Common myeloid progenitor, CD34-positive (primary cell): ENCODE data around the gene ODAPH.
"Not testable (repeated sequence)": the region's sequence is repeated elsewhere in the genome, so short reads cannot be mapped to it uniquely, and the experiment has no call there.

Source experiments
- CTCF ChIA-PET: fragments of 350-600 bp; sonication (Branson Sonifier 250); formaldehyde crosslinking; loops from one replicate; lab custom pipeline; 2021; ENCODE audit warnings: antibody characterized with exemption; lab: Charles Lee
- POLR2A ChIA-PET: fragments of 350-600 bp; sonication (Branson Sonifier 250); formaldehyde crosslinking; loops from one replicate; lab custom pipeline; 2021; ENCODE audit warnings: antibody characterized with exemption; lab: Charles Lee
- DNase-seq, 3 donors: peaks; one replicate each; pipeline versions ENCODE4 v3.0.0 to v3.0.0-alpha.2; 2013
- H3K27ac ChIP-seq, 2 experiments: 1 replicate in 1 of 2; 2 replicates in 1 of 2; pipeline ENCODE4 v1.7.0; 2013; ENCODE audit warnings: inconsistent platforms in 2 of 2, low read length in 2 of 2, mild to moderate bottlenecking in 2 of 2, low read depth in 1 of 2, moderate library complexity in 1 of 2; ENCODE audit not compliant: severe bottlenecking in 2 of 2, insufficient read depth in 1 of 2, poor library complexity in 1 of 2
- H3K27me3 ChIP-seq, 5 experiments: replicated peaks in 2 of 5; 1 replicate in 3 of 5; 2 replicates in 2 of 5; pipeline versions ENCODE4 v1.6.1 to v1.7.0; 2013; ENCODE audit warnings: low read length in 4 of 5, mild to moderate bottlenecking in 2 of 5, moderate library complexity in 2 of 5, inconsistent platforms in 1 of 5; ENCODE audit not compliant: insufficient read depth in 5 of 5, control insufficient read depth in 4 of 5
- H3K36me3 ChIP-seq, 4 experiments: 1 replicate in 2 of 4; 2 replicates in 2 of 4; pipeline versions ENCODE4 v1.6.1 to v1.7.0; 2013; ENCODE audit warnings: low read length in 3 of 4, control low read depth in 1 of 4, mild to moderate bottlenecking in 1 of 4; ENCODE audit not compliant: control insufficient read depth in 4 of 4, insufficient read depth in 4 of 4
- H3K4me1 ChIP-seq, 4 experiments: 1 replicate in 3 of 4; 2 replicates in 1 of 4; pipeline versions ENCODE4 v1.6.1 to v1.7.1; 2013; ENCODE audit warnings: low read length in 3 of 4, mild to moderate bottlenecking in 3 of 4, control low read depth in 1 of 4, inconsistent platforms in 1 of 4, moderate library complexity in 1 of 4; ENCODE audit not compliant: control insufficient read depth in 4 of 4, insufficient read depth in 4 of 4; ENCODE audit errors: control extremely low read depth in 1 of 4
- H3K4me3 ChIP-seq, 7 experiments: 1 replicate in 4 of 7; 2 replicates in 3 of 7; pipeline versions ENCODE4 v1.5.1 to v1.7.0; 2013; ENCODE audit warnings: mild to moderate bottlenecking in 7 of 7, low read length in 6 of 7, moderate library complexity in 6 of 7, inconsistent platforms in 2 of 7, low read depth in 2 of 7, control low read depth in 1 of 7; ENCODE audit not compliant: insufficient read depth in 4 of 7, control insufficient read depth in 1 of 7; ENCODE audit errors: extremely low read depth in 1 of 7
- H3K9me3 ChIP-seq, 5 experiments: 1 replicate in 4 of 5; 2 replicates in 1 of 5; pipeline versions ENCODE4 v1.6.1 to v1.7.1; 2013; ENCODE audit warnings: low read length in 4 of 5, mild to moderate bottlenecking in 2 of 5, inconsistent platforms in 1 of 5, low read depth in 1 of 5, moderate library complexity in 1 of 5; ENCODE audit not compliant: control insufficient read depth in 4 of 5, insufficient read depth in 2 of 5; ENCODE audit errors: control extremely low read depth in 1 of 5
- WGBS: methylation state at CpG from one replicate; pipeline ENCODE4 v1.1.5; 2013; ENCODE audit not compliant: insufficient coverage; 5-methylcytosine and 5-hydroxymethylcytosine counted together

The ODAPH gene

GRCh38 chr4:75527482-75527881 lies 28.4 kb upstream of the ODAPH start:
- CTCF ChIA-PET, result interaction anchor here (0.8 to 1.3 kb wide), 2 partner anchors 8 to 29 kb away, joined by 3 read pairs; partner anchors contain the start of gene ODAPH
- POLR2A ChIA-PET, result no interaction called here
- H3K27ac ChIP-seq, result no peak overlapping the region

GRCh38 chr4:75530556-75531322 lies 25.1 kb upstream of the ODAPH start:
- peaks cover 3 to 38% (median 14%) of the 10 kb centered on the region in 5 experiments for H3K9me3 ChIP-seq
- CTCF ChIA-PET, result interaction anchor here (1.2 kb wide), 1 partner anchor 12 kb away, joined by 3 read pairs; no protein-coding TSS in a partner anchor
- H3K27me3 ChIP-seq, result no peaks in the 10 kb centered on the region
- H3K4me1 ChIP-seq, result no peaks in the 10 kb centered on the region
- POLR2A ChIA-PET, result interaction anchor here (1.5 kb wide), 1 partner anchor 13 kb away, joined by 5 read pairs; no protein-coding TSS in a partner anchor
- H3K27ac ChIP-seq, result no peak overlapping the region
- 95% methylated on average over 2 of the region's 2 CpGs for WGBS
- H3K36me3 ChIP-seq, result peaks cover 23 to 68% (median 37%) of the 10 kb centered on the region in 4 experiments
- DNase-seq, result no peak
- no peak overlapping the region for H3K4me3 ChIP-seq

More at GRCh38 chr4:75527482-75527881, 28.4 kb upstream of the ODAPH start:
- Histone ChIP-seq H3K4me3 (no peak overlapping the region), H3K36me3 (peaks cover 27 to 81% (median 42%) of the 10 kb centered on the region in 4 experiments), H3K27me3 (no peaks in the 10 kb centered on the region), H3K9me3 (peaks cover 1 to 23% (median 6%) of the 10 kb centered on the region in 5 experiments), H3K4me1 (no peaks in the 10 kb centered on the region)
- no peak for DNase-seq

- not testable (repeated sequence) for DNase-seq, H3K4me3 ChIP-seq, H3K27ac ChIP-seq, H3K4me1 ChIP-seq, H3K27me3 ChIP-seq
- WGBS, result 100% methylated on average over 3 of the region's 7 CpGs
- CTCF ChIA-PET, result interaction anchor here (1.2 kb wide), 1 partner anchor 11 kb away, joined by 3 read pairs; no protein-coding TSS in a partner anchor
- POLR2A ChIA-PET, result interaction anchor here (0.6 to 1.5 kb wide), 2 partner anchors 12 to 53 kb away, joined by 3 to 5 read pairs; no protein-coding TSS in a partner anchor
- H3K36me3 ChIP-seq, result peaks cover 20 to 60% (median 31%) of the 10 kb centered on the region in 4 experiments
- H3K9me3 ChIP-seq, result peaks cover 4 to 42% (median 14%) of the 10 kb centered on the region in 5 experiments
Observed at GRCh38 chr4:75531536-75532143, 24.2 kb upstream of the ODAPH start.

- peaks cover 4 to 44% (median 14%) of the 10 kb centered on the region in 5 experiments for H3K9me3 ChIP-seq
- H3K27me3 ChIP-seq, CTCF ChIA-PET, H3K4me3 ChIP-seq, H3K4me1 ChIP-seq, DNase-seq, H3K27ac ChIP-seq, POLR2A ChIA-PET: not testable (repeated sequence)
- peaks cover 20 to 46% (median 21%) of the 10 kb centered on the region in 4 experiments for H3K36me3 ChIP-seq
- 100% methylated on average over 1 of the region's 4 CpGs for WGBS
Observed at GRCh38 chr4:75533339-75533887, 22.5 kb upstream of the ODAPH start.

- POLR2A ChIA-PET, H3K4me1 ChIP-seq, H3K27me3 ChIP-seq, H3K4me3 ChIP-seq, DNase-seq, H3K27ac ChIP-seq, CTCF ChIA-PET: not testable (repeated sequence)
- Histone ChIP-seq H3K36me3 (peaks cover 17 to 44% (median 20%) of the 10 kb centered on the region in 4 experiments), H3K9me3 (peaks cover 4 to 44% (median 14%) of the 10 kb centered on the region in 5 experiments)
Observed at GRCh38 chr4:75533926-75534325, 21.9 kb upstream of the ODAPH start.

- CTCF ChIA-PET, H3K27ac ChIP-seq, DNase-seq, H3K4me1 ChIP-seq, H3K27me3 ChIP-seq, H3K4me3 ChIP-seq, POLR2A ChIA-PET: not testable (repeated sequence)
- H3K36me3 ChIP-seq, result peaks cover 0 to 14% (median 4%) of the 10 kb centered on the region in 4 experiments
- H3K9me3 ChIP-seq, result peaks cover 2 to 22% (median 7%) of the 10 kb centered on the region in 5 experiments
- 94% methylated on average over 3 of the region's 6 CpGs for WGBS
Observed at GRCh38 chr4:75537308-75537707, 18.6 kb upstream of the ODAPH start.
